ENCODE measurements around the gene LAPTM4A.
A peak's percentile ranks its signal among the peaks of the same experiment; 100 is the strongest.

DNA sequence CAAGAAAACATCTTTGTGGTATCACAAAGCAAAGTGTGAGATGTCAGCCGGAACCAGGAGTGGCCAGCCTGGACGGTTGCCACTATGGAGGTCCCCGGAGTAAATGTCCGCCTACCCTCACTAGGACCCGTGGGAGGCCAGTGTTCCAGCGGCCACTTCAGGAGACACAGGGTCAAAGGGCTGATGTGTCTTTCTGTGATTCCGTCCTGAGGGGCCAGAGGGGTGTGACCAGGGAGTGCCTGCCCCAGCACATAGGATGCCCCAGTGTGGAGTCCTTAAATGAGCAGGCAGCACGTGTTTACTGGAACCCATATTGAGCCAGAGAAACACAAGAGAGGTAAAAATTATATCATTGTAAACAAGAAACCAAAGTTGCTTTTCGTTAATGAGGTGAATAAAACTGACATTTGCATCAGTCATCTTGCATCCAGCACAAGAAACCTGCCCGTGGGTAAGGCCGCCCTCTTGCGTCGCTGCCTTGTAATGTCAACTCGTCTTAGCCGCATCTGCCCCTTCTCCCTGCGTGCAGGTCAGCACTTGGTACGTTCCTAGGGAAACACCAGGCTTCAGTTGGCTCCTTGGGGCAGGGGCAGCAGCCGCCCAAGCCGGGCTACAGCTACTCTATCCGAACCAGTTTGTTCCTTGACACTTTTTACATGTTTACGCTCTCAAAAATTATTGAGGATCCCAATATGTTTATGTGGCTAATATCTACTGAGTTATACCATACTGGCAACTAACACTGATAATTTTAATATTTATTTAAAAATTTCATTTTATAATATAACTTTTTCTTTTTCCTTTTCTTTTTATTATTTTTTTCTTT, 46.7 kb upstream of the LAPTM4A start:
- TF ChIP-seq, protein P1, sequence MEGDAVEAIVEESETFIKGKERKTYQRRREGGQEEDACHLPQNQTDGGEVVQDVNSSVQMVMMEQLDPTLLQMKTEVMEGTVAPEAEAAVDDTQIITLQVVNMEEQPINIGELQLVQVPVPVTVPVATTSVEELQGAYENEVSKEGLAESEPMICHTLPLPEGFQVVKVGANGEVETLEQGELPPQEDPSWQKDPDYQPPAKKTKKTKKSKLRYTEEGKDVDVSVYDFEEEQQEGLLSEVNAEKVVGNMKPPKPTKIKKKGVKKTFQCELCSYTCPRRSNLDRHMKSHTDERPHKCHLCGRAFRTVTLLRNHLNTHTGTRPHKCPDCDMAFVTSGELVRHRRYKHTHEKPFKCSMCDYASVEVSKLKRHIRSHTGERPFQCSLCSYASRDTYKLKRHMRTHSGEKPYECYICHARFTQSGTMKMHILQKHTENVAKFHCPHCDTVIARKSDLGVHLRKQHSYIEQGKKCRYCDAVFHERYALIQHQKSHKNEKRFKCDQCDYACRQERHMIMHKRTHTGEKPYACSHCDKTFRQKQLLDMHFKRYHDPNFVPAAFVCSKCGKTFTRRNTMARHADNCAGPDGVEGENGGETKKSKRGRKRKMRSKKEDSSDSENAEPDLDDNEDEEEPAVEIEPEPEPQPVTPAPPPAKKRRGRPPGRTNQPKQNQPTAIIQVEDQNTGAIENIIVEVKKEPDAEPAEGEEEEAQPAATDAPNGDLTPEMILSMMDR (IDR thresholded peaks at IDR 0.05; ENCODE audit: low read depth, low read length), result peak; percentile 92
- TF ChIP-seq MYC (IDR thresholded peaks at IDR 0.05; ENCODE audit: low read depth, low read length), result no peak
- no peak for TF ChIP-seq POLR2A (IDR thresholded peaks at IDR 0.05; ENCODE audit: extremely low read depth, insufficient read length)
- TF ChIP-seq, protein P2, sequence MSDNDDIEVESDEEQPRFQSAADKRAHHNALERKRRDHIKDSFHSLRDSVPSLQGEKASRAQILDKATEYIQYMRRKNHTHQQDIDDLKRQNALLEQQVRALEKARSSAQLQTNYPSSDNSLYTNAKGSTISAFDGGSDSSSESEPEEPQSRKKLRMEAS (IDR thresholded peaks at IDR 0.05; ENCODE audit: low read depth, low read length), result no peak

Measured in NB4 (cell line).